ENCODE results near the gene TBX2. TPM values are rescaled to one million over a fixed set of nuclear protein-coding genes. Genes with fewer than 3 reads are reported as not detected.

TBX2 gene
- total RNA-seq, 1 donor from 2014 or later = 55.9 TPM

DNA sequence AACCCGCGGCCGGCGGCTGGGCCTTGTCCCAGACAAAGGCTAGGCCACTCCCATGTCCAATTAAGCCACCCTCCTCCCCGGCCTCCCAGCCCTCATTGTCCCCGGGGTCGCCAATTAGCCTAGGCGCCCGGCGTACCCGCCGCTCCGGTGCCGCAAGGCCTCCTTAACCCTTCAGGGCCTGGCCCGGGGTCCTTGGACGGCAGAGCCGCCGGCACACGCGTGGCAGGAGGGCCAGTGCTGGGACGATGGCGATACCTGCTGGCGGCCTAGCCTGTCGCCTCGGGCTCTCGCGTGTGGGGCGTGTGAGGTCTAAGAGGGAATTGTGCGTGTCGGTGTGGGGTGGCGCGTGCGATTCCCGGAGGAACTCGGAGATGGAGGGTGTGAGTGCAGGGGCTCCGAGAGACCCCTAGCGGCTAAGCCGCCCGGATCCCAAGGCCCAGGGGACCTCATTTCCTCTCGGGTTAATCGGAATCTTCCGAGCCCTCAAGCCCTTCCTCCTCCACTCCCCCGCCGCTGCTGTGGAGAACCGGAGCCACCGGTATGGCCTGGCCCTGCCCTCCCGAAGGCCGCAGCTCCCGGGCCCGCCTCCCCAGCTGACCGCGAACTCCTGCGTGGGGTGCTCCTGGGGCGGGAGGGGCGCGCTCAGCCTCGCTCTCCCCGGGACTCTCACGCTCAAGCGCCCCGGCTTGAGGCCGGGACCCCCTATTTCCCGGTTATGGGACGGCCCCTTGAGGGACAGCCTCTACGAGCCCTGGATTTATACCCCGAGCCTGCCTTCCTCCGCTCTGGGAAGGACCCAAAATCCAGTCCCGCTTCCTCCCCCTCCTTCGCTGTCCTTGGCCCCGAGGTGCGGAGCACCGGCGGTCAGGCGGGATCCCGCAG, 11.9 kb downstream of the TBX2 start:
- peaks cover 56% of the 10 kb centered on the region for H3K27me3 Mint-ChIP-seq
- peak overlapping the region; percentile 79 for H3K4me3 Mint-ChIP-seq
- peaks cover 4% of the 10 kb centered on the region for H3K4me1 Mint-ChIP-seq (ENCODE audit: unreplicated experiment)
- TF ChIP-seq, protein P1, sequence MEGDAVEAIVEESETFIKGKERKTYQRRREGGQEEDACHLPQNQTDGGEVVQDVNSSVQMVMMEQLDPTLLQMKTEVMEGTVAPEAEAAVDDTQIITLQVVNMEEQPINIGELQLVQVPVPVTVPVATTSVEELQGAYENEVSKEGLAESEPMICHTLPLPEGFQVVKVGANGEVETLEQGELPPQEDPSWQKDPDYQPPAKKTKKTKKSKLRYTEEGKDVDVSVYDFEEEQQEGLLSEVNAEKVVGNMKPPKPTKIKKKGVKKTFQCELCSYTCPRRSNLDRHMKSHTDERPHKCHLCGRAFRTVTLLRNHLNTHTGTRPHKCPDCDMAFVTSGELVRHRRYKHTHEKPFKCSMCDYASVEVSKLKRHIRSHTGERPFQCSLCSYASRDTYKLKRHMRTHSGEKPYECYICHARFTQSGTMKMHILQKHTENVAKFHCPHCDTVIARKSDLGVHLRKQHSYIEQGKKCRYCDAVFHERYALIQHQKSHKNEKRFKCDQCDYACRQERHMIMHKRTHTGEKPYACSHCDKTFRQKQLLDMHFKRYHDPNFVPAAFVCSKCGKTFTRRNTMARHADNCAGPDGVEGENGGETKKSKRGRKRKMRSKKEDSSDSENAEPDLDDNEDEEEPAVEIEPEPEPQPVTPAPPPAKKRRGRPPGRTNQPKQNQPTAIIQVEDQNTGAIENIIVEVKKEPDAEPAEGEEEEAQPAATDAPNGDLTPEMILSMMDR (conservative IDR thresholded peaks at IDR 0.05) = peak; percentile 62
- H3K36me3 Mint-ChIP-seq = peaks cover 3% of the 10 kb centered on the region
- no peaks in the 10 kb centered on the region for H3K9me3 Mint-ChIP-seq
- no peak overlapping the region for H3K27ac Mint-ChIP-seq
- DNase-seq (ENCODE audit: extremely low spot score, unreplicated experiment) = peak; percentile 76

DNA sequence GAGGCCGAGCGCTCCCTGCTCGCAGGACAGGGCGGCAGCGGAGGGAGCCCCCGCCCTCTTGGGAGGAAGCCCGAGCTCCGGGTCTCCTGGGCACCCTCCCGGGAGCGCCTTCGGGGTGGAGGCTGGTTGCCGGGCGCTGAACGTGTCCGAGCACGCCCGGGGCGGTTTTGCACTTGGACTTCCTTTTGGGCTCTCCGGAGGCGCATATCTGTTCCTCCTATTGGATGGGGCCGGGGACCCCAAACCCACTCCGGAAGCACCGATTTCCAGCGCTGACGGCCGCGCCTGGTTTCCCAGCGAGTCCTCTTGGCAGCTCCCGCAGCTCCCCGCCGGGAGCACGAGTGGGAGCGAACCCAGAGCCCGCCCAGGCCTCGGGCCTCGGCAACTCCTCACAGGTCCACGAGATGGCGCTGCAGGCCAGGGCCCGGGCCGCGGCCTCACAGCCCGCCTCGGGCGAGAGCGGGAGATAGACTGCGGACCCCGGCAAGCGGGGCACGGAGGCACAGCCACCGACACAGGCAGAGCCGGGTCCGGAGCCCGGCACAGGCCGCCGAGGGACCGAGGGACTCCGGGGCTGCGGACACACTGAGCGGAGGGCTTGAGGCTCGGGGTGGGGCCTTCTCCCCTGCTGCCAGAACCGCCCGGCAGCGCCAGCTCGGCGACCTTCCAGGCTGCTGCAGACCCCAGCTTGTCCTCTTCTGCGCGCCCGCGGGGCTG, 12.7 kb downstream of the TBX2 start:
- no peak for DNase-seq (ENCODE audit: extremely low spot score, unreplicated experiment)
- Mint-ChIP-seq H3K4me3 (peak overlapping the region; percentile 74), H3K36me3 (peaks cover 3% of the 10 kb centered on the region), H3K27ac (no peak overlapping the region), H3K27me3 (peaks cover 48% of the 10 kb centered on the region), H3K4me1 (ENCODE audit: unreplicated experiment) (peaks cover 7% of the 10 kb centered on the region), H3K9me3 (no peaks in the 10 kb centered on the region)
- TF ChIP-seq, protein P1 (conservative IDR thresholded peaks at IDR 0.05) = peak; percentile 100

DNA sequence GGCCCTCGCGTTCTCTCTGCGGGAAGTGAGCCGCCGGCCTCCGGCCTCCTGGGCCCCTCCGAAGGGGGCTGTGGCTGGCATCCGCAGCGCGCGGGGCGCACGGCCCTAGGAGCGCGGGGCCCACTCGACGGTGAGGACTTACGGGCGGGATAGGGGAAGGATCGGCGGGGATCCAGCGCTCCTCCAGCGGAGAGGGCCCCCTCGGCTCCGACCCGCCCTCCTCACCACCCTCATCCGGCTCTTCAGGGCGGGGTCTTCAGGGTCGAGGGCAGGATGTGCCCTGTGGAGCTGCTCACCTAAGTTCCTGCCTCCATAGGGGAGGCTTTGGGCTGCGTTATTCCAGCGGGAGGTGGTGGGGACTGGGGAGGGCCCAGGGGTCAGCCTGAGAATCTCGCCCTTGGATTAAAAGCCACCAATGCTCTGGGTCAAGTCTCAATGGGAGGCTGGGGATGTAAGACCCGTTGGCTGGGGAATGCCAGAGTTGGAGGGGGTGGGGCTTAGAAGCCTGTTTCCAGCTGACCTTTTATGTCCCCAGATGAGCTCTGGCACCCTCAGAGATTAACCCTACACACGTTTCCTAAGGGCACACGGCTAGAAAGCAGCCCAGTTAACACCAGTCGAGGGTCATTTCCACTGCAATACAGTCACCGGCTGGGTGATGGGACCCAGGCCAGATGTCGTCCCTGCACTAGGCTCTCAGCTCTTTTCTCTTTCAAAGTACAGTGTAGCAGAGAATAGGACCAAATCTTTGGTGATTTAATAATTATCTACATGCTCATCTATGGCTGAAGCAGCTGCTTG, 13.4 kb downstream of the TBX2 start:
- H3K27ac Mint-ChIP-seq = no peak overlapping the region
- H3K4me1 Mint-ChIP-seq (ENCODE audit: unreplicated experiment) = peaks cover 7% of the 10 kb centered on the region
- TF ChIP-seq, protein P1 (conservative IDR thresholded peaks at IDR 0.05) = no peak
- peaks cover 40% of the 10 kb centered on the region for H3K27me3 Mint-ChIP-seq
- no peaks in the 10 kb centered on the region for H3K9me3 Mint-ChIP-seq
- peaks cover 3% of the 10 kb centered on the region for H3K36me3 Mint-ChIP-seq
- H3K4me3 Mint-ChIP-seq = peak overlapping the region; percentile 80
- DNase-seq (ENCODE audit: extremely low spot score, unreplicated experiment) = no peak

DNA sequence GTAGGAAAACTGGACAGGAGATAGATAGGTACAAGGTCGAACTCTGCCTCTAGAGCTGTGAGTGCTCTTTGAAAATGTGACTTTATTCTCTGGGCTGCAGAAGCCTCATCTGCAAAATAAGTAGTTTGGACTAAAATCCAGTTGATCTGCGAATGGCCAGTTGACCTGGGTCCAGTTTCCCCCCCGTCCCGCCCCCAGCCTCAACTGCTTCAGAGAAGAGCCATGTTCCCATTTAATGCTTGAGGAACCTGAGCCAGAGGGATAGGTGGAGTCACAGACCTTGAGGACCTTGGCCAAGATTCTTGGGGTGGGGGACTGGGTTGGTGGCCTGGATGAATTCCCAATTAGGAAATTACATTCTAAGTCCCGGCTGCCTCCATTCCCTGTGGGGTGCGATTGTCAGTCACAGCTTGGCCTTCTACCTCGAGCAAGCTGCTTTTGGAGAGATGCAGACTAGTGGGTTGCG, 14.1 kb downstream of the TBX2 start:
- peaks cover 5% of the 10 kb centered on the region for H3K4me1 Mint-ChIP-seq (ENCODE audit: unreplicated experiment)
- H3K27me3 Mint-ChIP-seq = peaks cover 37% of the 10 kb centered on the region
- TF ChIP-seq, protein P1 (conservative IDR thresholded peaks at IDR 0.05) = no peak
- peak overlapping the region; percentile 80 for H3K4me3 Mint-ChIP-seq
- H3K27ac Mint-ChIP-seq = no peak overlapping the region
- H3K9me3 Mint-ChIP-seq = no peaks in the 10 kb centered on the region
- peaks cover 2% of the 10 kb centered on the region for H3K36me3 Mint-ChIP-seq
- no peak for DNase-seq (ENCODE audit: extremely low spot score, unreplicated experiment)

All from type B pancreatic cell (in vitro differentiated cells).